NT2/D1 (cell line): ENCODE measurements around the gene TRAPPC4.
"Not testable (repeated sequence)": the region's sequence is repeated elsewhere in the genome, so short reads cannot be mapped to it uniquely, and the experiment has no call there.

Experiments used
- SUZ12 ChIP-seq: IDR thresholded peaks from 2 replicates; pipeline ENCODE4 v1.6.1; 2011; ENCODE audit not compliant: insufficient read length, insufficient read depth; ENCODE audit errors: extremely low read depth
- YY1 ChIP-seq: IDR thresholded peaks from 2 replicates; pipeline ENCODE4 v1.6.1; 2011; ENCODE audit not compliant: insufficient read length, insufficient read depth
- ZNF274 ChIP-seq: IDR thresholded peaks from 2 replicates; pipeline ENCODE4 v1.6.1; 2011; ENCODE audit warnings: mild to moderate bottlenecking, low read depth, low read length

DNA sequence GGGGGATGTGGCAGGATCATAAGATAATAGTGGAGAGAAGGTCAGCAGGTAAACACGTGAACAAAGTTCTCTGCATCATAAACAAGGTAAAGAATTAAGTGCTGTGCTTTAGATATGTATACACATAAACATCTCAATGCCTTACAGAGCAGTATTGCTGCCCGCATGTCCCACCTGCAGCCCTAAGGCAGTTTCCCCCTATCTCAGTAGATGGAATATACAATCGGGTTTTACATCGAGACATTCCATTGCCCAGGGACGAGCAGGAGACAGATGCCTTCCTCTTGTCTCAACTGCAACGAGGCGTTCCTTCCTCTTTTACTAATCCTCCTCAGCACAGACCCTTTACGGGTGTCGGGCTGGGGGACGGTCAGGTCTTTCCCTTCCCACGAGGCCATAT is 20.9 kb downstream of the TRAPPC4 start:
- not testable (repeated sequence) for TF ChIP-seq YY1, ZNF274, SUZ12
